IMR-90 (cell line): Measurements from ENCODE around the gene ZFP57. TPM values are rescaled to one million over a fixed set of nuclear protein-coding genes. Genes with fewer than 3 reads are reported as not detected.

Experiments
- ATAC-seq: fragments of 200-7000 bp; cut with Tn5 transposase; 2 replicates; pipeline ENCODE4 v1.9.1; 2020; ENCODE audit warnings: low read depth, mild to moderate bottlenecking, moderate library complexity
- BruUV-seq: library from RNA; stranded (reverse); fragments of 400-500 nt; replicated peaks from 2 replicates; lab custom pipeline; 2021; lab: Mats Ljungman, UMichigan
- CTCF ChIA-PET: fragments of 300-600 bp; formaldehyde crosslinking; extraction: SDS; loops from one replicate; lab custom pipeline; 2021; ENCODE audit warnings: antibody characterized with exemption; lab: Yijun Ruan, JAX
- POLR2A ChIA-PET: fragments of 300-600 bp; sonication (Branson Sonifier 250); formaldehyde crosslinking; loops from one replicate; lab custom pipeline; 2022; ENCODE audit warnings: antibody characterized with exemption; ENCODE audit not compliant: unreplicated experiment; lab: Charles Lee
- DNase-seq: peaks from one replicate; pipeline ENCODE4 v3.0.0; 2013
- H2AFZ ChIP-seq: replicated peaks from 2 replicates; pipeline ENCODE3; 2013; ENCODE audit warnings: low read length, mild to moderate bottlenecking; ENCODE audit not compliant: poor library complexity
- H2AK5ac ChIP-seq: 2 replicates; pipeline ENCODE4 v1.6.1; 2013; ENCODE audit warnings: low read depth, low read length, inconsistent platforms
- H2AK9ac ChIP-seq: replicated peaks from 2 replicates; pipeline ENCODE3; 2013; ENCODE audit warnings: mild to moderate bottlenecking, low read depth, low read length, moderate library complexity; ENCODE audit not compliant: poor library complexity
- H2BK120ac ChIP-seq: 2 replicates; pipeline ENCODE4 v1.6.1; 2013; ENCODE audit warnings: low read depth, low read length, inconsistent platforms
- H2BK15ac ChIP-seq: 3 replicates; pipeline ENCODE4 v1.6.1; 2013; ENCODE audit warnings: low read depth, low read length, inconsistent platforms
- H2BK20ac ChIP-seq: 2 replicates; pipeline ENCODE4 v1.6.1; 2013; ENCODE audit warnings: low read depth, mild to moderate bottlenecking, inconsistent platforms, low read length, moderate library complexity
- H2BK5ac ChIP-seq: 2 replicates; pipeline ENCODE4 v1.6.1; 2013; ENCODE audit warnings: mild to moderate bottlenecking, low read depth, low read length, inconsistent platforms; ENCODE audit not compliant: poor library complexity, severe bottlenecking
- H3K14ac ChIP-seq: replicated peaks from 2 replicates; pipeline ENCODE4 v1.6.1; 2013; ENCODE audit warnings: low read depth, low read length, inconsistent platforms
- H3K18ac ChIP-seq: 2 replicates; pipeline ENCODE4 v1.6.1; 2013; ENCODE audit warnings: low read depth, low read length, control low read depth
- H3K23ac ChIP-seq: 2 replicates; pipeline ENCODE4 v1.6.1; 2013; ENCODE audit warnings: low read depth, low read length, inconsistent platforms
- H3K27ac ChIP-seq: 2 replicates; pipeline ENCODE4 v1.5.1; 2013; ENCODE audit warnings: mild to moderate bottlenecking, control low read depth, low read length; ENCODE audit not compliant: insufficient read depth
- H3K27me3 ChIP-seq: 2 replicates; pipeline ENCODE4 v1.6.1; 2013; ENCODE audit warnings: low read length; ENCODE audit not compliant: control insufficient read depth, insufficient read depth
- H3K36me3 ChIP-seq: 2 replicates; pipeline ENCODE4 v1.6.1; 2013; ENCODE audit warnings: low read length, mixed read lengths; ENCODE audit not compliant: control insufficient read depth, insufficient read depth
- H3K4ac ChIP-seq: 2 replicates; pipeline ENCODE4 v1.6.1; 2013; ENCODE audit warnings: low read depth, low read length, inconsistent platforms
- H3K4me1 ChIP-seq: 2 replicates; pipeline ENCODE4 v1.6.1; 2013; ENCODE audit warnings: low read length, mixed read lengths; ENCODE audit not compliant: control insufficient read depth, insufficient read depth
- H3K4me2 ChIP-seq: 2 replicates; pipeline ENCODE4 v1.6.1; 2013; ENCODE audit warnings: low read depth, mild to moderate bottlenecking, control low read depth, low read length, moderate library complexity
- H3K4me3 ChIP-seq: 2 replicates; pipeline ENCODE4 v1.5.1; 2013; ENCODE audit warnings: low read depth, mild to moderate bottlenecking, control low read depth, low read length, moderate library complexity; ENCODE audit not compliant: insufficient read depth
- H3K56ac ChIP-seq: 2 replicates; pipeline ENCODE4 v1.6.1; 2013; ENCODE audit warnings: low read length, inconsistent platforms; ENCODE audit not compliant: insufficient read depth; ENCODE audit errors: extremely low read depth
- H3K79me1 ChIP-seq, 2 experiments: 2 replicates each; pipeline ENCODE4 v1.6.1; 2013; ENCODE audit warnings: low read length in 2 of 2, inconsistent platforms in 1 of 2, low read depth in 1 of 2
- H3K9ac ChIP-seq: 2 replicates; pipeline ENCODE4 v1.6.1; 2013; ENCODE audit warnings: low read depth, low read length, control low read depth
- H3K9me1 ChIP-seq: 2 replicates; pipeline ENCODE4 v1.6.1; 2013; ENCODE audit warnings: low read length, inconsistent platforms; ENCODE audit not compliant: insufficient read depth
- H3K9me3 ChIP-seq: 2 replicates; pipeline ENCODE4 v1.6.1; 2013; ENCODE audit warnings: low read length; ENCODE audit not compliant: control insufficient read depth, insufficient read depth
- H4K20me1 ChIP-seq: 2 replicates; pipeline ENCODE4 v1.6.1; 2013; ENCODE audit warnings: low read length, inconsistent platforms; ENCODE audit not compliant: insufficient read depth
- H4K5ac ChIP-seq: 2 replicates; pipeline ENCODE4 v1.6.1; 2013; ENCODE audit warnings: mild to moderate bottlenecking, low read depth, low read length, control low read depth
- H4K8ac ChIP-seq, 2 experiments: 2 replicates each; pipeline ENCODE4 v1.6.1; 2013; ENCODE audit warnings: low read depth in 2 of 2, low read length in 2 of 2, control low read depth in 1 of 2, inconsistent platforms in 1 of 2
- H4K91ac ChIP-seq: 2 replicates; pipeline ENCODE4 v1.6.1; 2013; ENCODE audit warnings: low read depth, low read length, inconsistent platforms; ENCODE audit not compliant: insufficient read depth
- CTCF ChIP-seq: conservative IDR thresholded peaks from 2 replicates; pipeline ENCODE4 v1.5.1; 2012; ENCODE audit warnings: mild to moderate bottlenecking, low read depth, low read length, improper control_type of control experiment
- WGBS, 2 experiments: methylation state at CpG; one replicate each; pipeline versions ENCODE4 v1.1.5 to v1.1.7; 2013; ENCODE audit warnings: missing lambda C conversion rate in 2 of 2; ENCODE audit not compliant: insufficient read length in 1 of 2; ENCODE audit errors: extremely low coverage in 2 of 2; 5-methylcytosine and 5-hydroxymethylcytosine counted together
- dilution Hi-C: fragments of 300-500 bp; cut with HindIII; formaldehyde crosslinking; loops from one replicate; pipeline ENCODE4 v1.14.3; 2018; ENCODE audit warnings: low sequenced_read_pairs; ENCODE audit not compliant: unreplicated experiment
- in situ Hi-C: fragments of 300-500 bp; cut with MboI; formaldehyde crosslinking; loops from 3 replicates; pipeline ENCODE4 v1.14.3; 2019; ENCODE audit warnings: low sequenced_read_pairs, inconsistent platforms, mixed read lengths
- intact Hi-C: fragments of 100-400 bp; cut with micrococcal nuclease; formaldehyde crosslinking; loops from 2 replicates; pipeline ENCODE4 v1.10.0; 2022
- polyA plus RNA-seq, 3 experiments: library from polyadenylated mRNA; depleted of rRNA; stranded (reverse); fragments of >200 nt; gene quantifications; 2 replicates each; pipeline ENCODE4 v1.2.3, GENCODE V29; 2012; ENCODE audit warnings: low replicate concordance in 1 of 3
- total RNA-seq: library from RNA; depleted of rRNA; stranded (reverse); fragments of >200 nt; gene quantifications from 2 replicates; pipeline ENCODE4 v1.2.3, GENCODE V29; 2012

ZFP57 gene
- total and polyA plus RNA-seq, 2 of the 4 experiments (the other 2 are of a cell fraction) = not detected

- in situ Hi-C loops = no loop called here
- BruUV-seq = no TSS peak
- H3K9me3 ChIP-seq = no peaks in the 10 kb centered on the region
Observed at GRCh38 chr6:29661071-29661470, 19.9 kb downstream of the ZFP57 start.

More at GRCh38 chr6:29661071-29661470, 19.9 kb downstream of the ZFP57 start:
- Histone ChIP-seq H3K27ac (no peak overlapping the region), H3K18ac (no peak overlapping the region), H3K4ac (no peak overlapping the region), H4K91ac (no peak overlapping the region), H2BK20ac (no peak overlapping the region), H3K27me3 (peaks cover 12% of the 10 kb centered on the region), H2BK5ac (no peak overlapping the region), H2BK120ac (no peak overlapping the region), H3K23ac (no peak overlapping the region), H3K9me1 (no peaks in the 10 kb centered on the region), H2AFZ (no peak overlapping the region), H2AK5ac (no peak overlapping the region), H3K79me1 (no peaks in the 10 kb centered on the region), H3K14ac (no peak overlapping the region), H2BK15ac (no peak overlapping the region), H2AK9ac (no peak overlapping the region), H3K4me3 (no peak overlapping the region), H4K20me1 (no peaks in the 10 kb centered on the region), H3K56ac (no peak overlapping the region), H3K4me2 (no peak overlapping the region), H3K36me3 (no peaks in the 10 kb centered on the region), H4K5ac (no peak overlapping the region), H3K4me1 (no peaks in the 10 kb centered on the region), H3K9ac (no peak overlapping the region), H4K8ac (no peak overlapping the region)
- CTCF ChIA-PET = interaction anchor here (1.3 to 1.5 kb wide), 2 partner anchors 8 to 11 kb away, joined by 3 to 6 read pairs; no protein-coding TSS in a partner anchor
- dilution Hi-C loops = no loop called here
- POLR2A ChIA-PET = no interaction called here
- intact Hi-C loops = no loop called here
- no peak for DNase-seq
- ATAC-seq = no peak
- TF ChIP-seq CTCF = no peak
- no CpG with 5 or more reads among the region's 3 CpGs for WGBS, 2 experiments
